Left renal pelvis (tissue), 4 donors: Measurements from ENCODE around the gene ZNF878. TPM values are rescaled to one million over a fixed set of nuclear protein-coding genes. Genes with fewer than 3 reads are reported as not detected.
"Not testable (repeated sequence)": the region's sequence is repeated elsewhere in the genome, so short reads cannot be mapped to it uniquely, and the experiment has no call there.

Experiments
- DNase-seq, 4 donors: peaks; one replicate each; pipeline ENCODE4 v3.0.0-alpha.2; 2013; ENCODE audit warnings: low read depth in 4 of 4, low spot score in 3 of 4
- polyA plus RNA-seq, 4 donors: library from polyadenylated mRNA; unstranded; fragments of 120-200 nt; gene quantifications; one replicate each; pipeline ENCODE4 v1.2.1, GENCODE V29; 2013; ENCODE audit not compliant: insufficient read length in 4 of 4

ZNF878 gene
- 1 to 10 TPM in 3 of 4 donors, under 1 TPM in 1; 0.74 to 1.7 (median 1.6) TPM for polyA plus RNA-seq

- peak; percentile 82 to 92 (median 88) for DNase-seq
Observed at GRCh38 chr19:12052497-12053169, at the start of gene ZNF878. Gene ZNF878 (minus strand): TSS chr19:12052961. CDS start chr19:12052801, 160 bp downstream.

- no peak for DNase-seq
Observed at GRCh38 chr19:12098040-12098439, 45.3 kb upstream of the ZNF878 start.

GRCh38 chr19:12095111-12095790, 42.5 kb upstream of the ZNF878 start:
- DNase-seq, result no peak

GRCh38 chr19:12093777-12094176, 41.0 kb upstream of the ZNF878 start:
- no peak for DNase-seq

- DNase-seq, result no peak
Observed at GRCh38 chr19:12092956-12093355, 40.2 kb upstream of the ZNF878 start.

- peak; percentile 69 to 85 (median 74) for DNase-seq
Observed at GRCh38 chr19:12092065-12092867, 39.5 kb upstream of the ZNF878 start.

- DNase-seq, result peak in 3 of 4 donors; percentile 37 to 47 (median 44)
Observed at GRCh38 chr19:12090807-12091206, 38.0 kb upstream of the ZNF878 start.

- DNase-seq, result no peak
Observed at GRCh38 chr19:12085074-12085818, 32.5 kb upstream of the ZNF878 start.

GRCh38 chr19:12083336-12083735, 30.6 kb upstream of the ZNF878 start:
- DNase-seq, result not testable (repeated sequence)

- DNase-seq, result no peak
Observed at GRCh38 chr19:12077375-12077774, 24.6 kb upstream of the ZNF878 start.

- not testable (repeated sequence) for DNase-seq
Observed at GRCh38 chr19:12076331-12076730, 23.6 kb upstream of the ZNF878 start.

- no peak for DNase-seq
Observed at GRCh38 chr19:12075538-12076139, 22.9 kb upstream of the ZNF878 start.

- peak; percentile 82 to 90 (median 88) for DNase-seq
Observed at GRCh38 chr19:12064590-12065538, 12.1 kb upstream of the ZNF878 start, which contains the start of gene ZNF844. Gene ZNF844 (plus strand): TSS chr19:12064731. CDS start chr19:12064874, 143 bp downstream.

- no peak for DNase-seq
Observed at GRCh38 chr19:12055784-12056183, 3.0 kb upstream of the ZNF878 start.

GRCh38 chr19:12052091-12052496, 667 bp downstream of the ZNF878 start:
- no peak for DNase-seq

- DNase-seq, result no peak
Observed at GRCh38 chr19:12047868-12048267, 4.9 kb downstream of the ZNF878 start.

- no peak for DNase-seq
Observed at GRCh38 chr19:12043752-12044422, 8.9 kb downstream of the ZNF878 start.

GRCh38 chr19:12042893-12043292, 9.9 kb downstream of the ZNF878 start:
- no peak for DNase-seq
